NCI-H187 treated with DMSO at 0.1 percent for 48 hours (cell line): ENCODE data around the gene BICD2.

Experiments
- DNase-seq: peaks from one replicate; lab custom pipeline; 2025; lab: John Stamatoyannopoulos, UW

Gene BICD2

DNA sequence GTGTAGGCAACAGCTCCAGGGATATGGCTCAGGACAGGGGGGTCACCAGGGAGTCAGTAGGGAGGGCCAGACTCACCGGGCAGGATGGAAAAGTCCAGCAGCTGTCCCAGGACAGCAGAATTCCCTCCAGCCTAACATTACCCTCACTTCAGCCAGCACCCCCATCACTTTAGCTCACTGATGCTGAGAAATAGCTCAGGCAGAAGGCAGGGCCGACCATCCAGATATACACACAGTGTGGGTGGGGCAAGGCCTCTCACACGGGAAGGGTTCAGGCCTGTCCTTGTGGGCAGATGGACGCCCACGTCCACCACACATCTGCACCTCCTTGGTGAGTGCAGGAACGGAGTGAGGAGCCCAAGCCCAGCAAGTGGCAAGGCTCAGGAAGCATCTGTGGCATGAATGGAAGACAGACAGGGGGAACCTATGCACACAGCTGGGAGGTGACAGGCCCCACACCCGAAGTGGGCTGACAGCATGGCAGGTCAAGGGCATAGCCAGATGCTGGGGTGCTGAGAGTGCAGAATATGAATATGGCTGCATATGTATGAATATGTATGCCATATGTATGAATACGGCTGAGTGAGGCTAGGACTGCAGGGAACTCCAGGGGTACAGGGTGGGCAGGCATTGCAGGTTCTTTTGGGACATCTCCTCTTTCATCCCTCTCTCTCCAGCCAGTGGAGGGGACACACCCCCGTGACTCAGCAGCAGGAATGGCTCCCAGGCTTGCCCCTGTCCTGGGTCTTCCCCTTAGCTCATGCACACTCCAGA is 17.0 kb downstream of the BICD2 start:
- DNase-seq = no peak

GRCh38 chr9:92746567-92747458 is 17.8 kb downstream of the BICD2 start:
- DNase-seq = no peak

- DNase-seq = no peak
These were observed 18.8 kb downstream of the BICD2 start for GRCh38 chr9:92745881-92746280.

- no peak for DNase-seq
These were observed 19.3 kb downstream of the BICD2 start for GRCh38 chr9:92745331-92745730.

DNA sequence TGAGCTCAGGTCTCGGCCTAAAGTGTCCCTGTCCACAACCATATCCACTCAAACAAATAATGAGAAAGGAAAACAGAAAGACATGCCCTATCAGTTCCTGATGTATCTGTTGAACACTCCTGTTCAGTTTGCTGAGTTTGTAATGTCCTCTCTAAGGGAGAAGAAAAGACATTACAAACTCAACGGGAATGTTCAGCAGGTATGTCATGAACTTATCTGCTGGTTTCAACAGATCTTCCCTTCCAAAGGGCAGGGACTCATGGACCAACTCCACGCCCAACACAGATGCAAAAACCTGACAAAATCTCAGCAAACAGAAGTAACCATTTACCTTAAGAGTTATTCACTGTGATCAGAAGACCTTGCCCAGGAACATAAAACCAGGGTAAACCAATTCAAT is 23.7 kb downstream of the BICD2 start:
- DNase-seq = no peak

DNA sequence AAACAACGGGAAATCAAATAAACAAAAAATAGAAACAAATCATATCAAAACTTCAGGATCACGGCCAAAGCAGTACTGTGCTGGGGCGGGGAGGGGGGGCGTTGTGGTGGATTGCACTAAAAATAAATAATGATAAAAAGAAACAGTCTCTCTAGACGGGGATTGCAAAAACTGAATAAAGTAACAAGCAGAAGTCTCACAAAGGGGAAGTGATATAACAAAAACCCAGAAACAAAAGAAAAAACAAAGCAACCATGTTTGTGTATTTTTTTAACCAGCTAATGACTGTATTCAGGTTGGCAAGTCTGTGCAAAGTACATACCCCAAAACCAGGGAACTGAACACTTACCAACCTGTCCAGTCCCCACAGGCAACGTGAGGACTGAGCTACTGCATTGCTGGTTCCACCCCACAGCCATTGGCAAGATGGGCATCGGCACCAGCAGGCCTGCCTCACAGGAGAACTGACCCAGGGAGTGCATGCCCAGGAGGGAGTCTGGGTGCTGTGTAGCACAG is 24.1 kb downstream of the BICD2 start:
- no peak for DNase-seq

DNA sequence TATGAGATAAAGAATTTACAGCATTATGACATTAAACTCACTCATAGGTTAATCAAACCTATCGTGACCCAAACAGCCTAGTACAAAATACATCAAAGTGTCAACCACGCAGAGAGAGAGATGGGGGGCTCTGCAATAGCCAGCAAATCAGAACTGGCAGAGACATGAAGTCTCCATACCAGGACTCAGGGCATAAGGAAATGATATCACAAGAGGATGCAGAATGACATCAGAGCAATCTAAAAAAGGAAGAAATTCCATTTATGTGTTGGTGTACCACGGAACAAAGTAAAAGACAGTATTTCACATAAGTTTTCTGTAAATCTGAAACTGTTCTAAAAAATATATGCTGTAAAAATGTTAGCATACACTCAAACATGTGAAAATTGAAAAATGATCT is 24.6 kb downstream of the BICD2 start:
- DNase-seq = no peak

- DNase-seq = no peak
These were observed 25.2 kb downstream of the BICD2 start for GRCh38 chr9:92739346-92739970.

GRCh38 chr9:92738661-92739081 is 26.0 kb downstream of the BICD2 start:
- no peak for DNase-seq

GRCh38 chr9:92737611-92738299 is 26.9 kb downstream of the BICD2 start:
- no peak for DNase-seq

DNA sequence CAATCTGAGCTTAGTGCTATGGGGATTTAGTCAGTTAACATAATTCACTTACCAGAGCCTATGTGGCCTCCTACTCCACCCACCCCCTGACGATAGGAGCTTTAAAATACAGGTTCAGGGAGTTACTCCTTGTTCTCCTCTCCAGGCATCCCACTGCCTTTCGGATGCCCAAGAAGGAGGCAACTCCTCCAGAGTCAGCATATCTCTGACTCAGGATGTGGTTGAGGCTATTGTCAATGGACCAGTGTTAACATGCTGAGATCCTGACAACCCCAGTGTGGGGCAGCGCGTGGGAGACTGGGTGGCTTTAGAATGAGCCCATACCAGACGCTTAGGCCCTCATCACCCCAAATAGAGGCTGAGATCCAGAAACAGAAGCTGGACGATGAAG is 27.4 kb downstream of the BICD2 start:
- DNase-seq = no peak

- DNase-seq = no peak
These were observed 27.9 kb downstream of the BICD2 start for GRCh38 chr9:92736563-92737215.

GRCh38 chr9:92735636-92736562 is 28.7 kb downstream of the BICD2 start:
- DNase-seq = no peak

- no peak for DNase-seq
These were observed 29.6 kb downstream of the BICD2 start for GRCh38 chr9:92734931-92735635.

GRCh38 chr9:92730897-92731296 is 33.7 kb downstream of the BICD2 start:
- no peak for DNase-seq

DNA sequence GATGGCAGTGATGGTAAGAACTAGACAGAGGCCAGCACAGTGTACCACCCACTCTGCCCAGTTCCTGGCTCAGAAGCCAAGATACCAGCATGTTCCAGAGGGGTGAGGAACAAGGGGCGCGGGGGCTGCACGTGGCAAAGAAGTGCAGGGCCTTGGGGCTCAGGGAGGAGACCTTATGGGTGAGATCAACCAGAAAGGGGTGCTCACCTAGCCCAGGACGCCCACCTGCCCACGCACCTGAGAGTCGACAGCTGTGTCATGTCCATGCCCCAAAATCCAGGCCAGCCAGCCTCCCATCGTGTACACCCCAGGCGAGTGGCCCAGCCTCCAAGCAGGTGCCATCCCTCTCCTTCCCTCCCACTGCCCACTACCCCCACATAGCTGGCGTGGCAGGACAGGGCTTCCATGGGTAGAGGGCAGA is 34.9 kb downstream of the BICD2 start:
- DNase-seq = no peak

- no peak for DNase-seq
These were observed 35.5 kb downstream of the BICD2 start for GRCh38 chr9:92728831-92729734.
